Measurements from ENCODE around the gene ZNF664.

The ZNF664 gene

GRCh38 chr12:123958462-123958861 is 14.6 kb upstream of the ZNF664 start:
- no peak for DNase-seq

- no peak for DNase-seq
Observed at GRCh38 chr12:123958876-123959275, 14.1 kb upstream of the ZNF664 start.

- no peak for DNase-seq
Observed at GRCh38 chr12:123960029-123960735, 12.8 kb upstream of the ZNF664 start.

GRCh38 chr12:123960856-123961255 is 12.2 kb upstream of the ZNF664 start:
- DNase-seq = no peak

GRCh38 chr12:123961585-123962345 is 11.2 kb upstream of the ZNF664 start:
- DNase-seq = no peak

GRCh38 chr12:123962513-123962912 is 10.5 kb upstream of the ZNF664 start:
- DNase-seq = no peak

- no peak for DNase-seq
Observed at GRCh38 chr12:123963821-123964220, 9.2 kb upstream of the ZNF664 start.

GRCh38 chr12:123965382-123965781 is 7.6 kb upstream of the ZNF664 start:
- no peak for DNase-seq

GRCh38 chr12:123966596-123966995 is 6.4 kb upstream of the ZNF664 start:
- DNase-seq = no peak

- DNase-seq = no peak
Observed at GRCh38 chr12:123967121-123967586, 5.9 kb upstream of the ZNF664 start.

- DNase-seq = no peak
Observed at GRCh38 chr12:123971449-123971769, 1.6 kb upstream of the ZNF664 start.

GRCh38 chr12:123971770-123972456 is 1.1 kb upstream of the ZNF664 start:
- peak in 29 of 56 donors; percentile 12 to 80 (median 34) for DNase-seq

- DNase-seq = peak in 28 of 56 donors; percentile 12 to 66 (median 41)
Observed at GRCh38 chr12:123973552-123974341, 732 bp downstream of the ZNF664 start.

- DNase-seq = no peak
Observed at GRCh38 chr12:123976227-123976826, 3.3 kb downstream of the ZNF664 start.

GRCh38 chr12:123979566-123979965 is 6.6 kb downstream of the ZNF664 start:
- no peak for DNase-seq

GRCh38 chr12:123982269-123982668 is 9.3 kb downstream of the ZNF664 start:
- DNase-seq = no peak

GRCh38 chr12:123983822-123984485 is 10.9 kb downstream of the ZNF664 start:
- DNase-seq = peak in 30 of 56 donors; percentile 8 to 68 (median 36)

- DNase-seq = no peak
Observed at GRCh38 chr12:123984903-123985302, 11.9 kb downstream of the ZNF664 start.

- no peak for DNase-seq
Observed at GRCh38 chr12:123986374-123986965, 13.5 kb downstream of the ZNF664 start.

- DNase-seq = no peak
Observed at GRCh38 chr12:123987022-123987421, 14.0 kb downstream of the ZNF664 start.

All from nucleus accumbens (tissue), 56 donors.